T-helper 2 cell treated with Interferon-gamma antibody and Interleukin-4, amounts not matched to agents 5 μg/mL and 100 μg/mL, for 36 hours (primary cell): ENCODE results near the gene CATSPER3.

Source experiments
- DNase-seq: peaks from one replicate; pipeline ENCODE4 v3.0.0; 2021; ENCODE audit warnings: low spot score
- H3K27ac Mint-ChIP-seq: one replicate; pipeline ENCODE4 v1.8.0; 2021; ENCODE audit warnings: mild to moderate bottlenecking, mixed read lengths
- H3K27me3 Mint-ChIP-seq: one replicate; pipeline ENCODE4 v1.8.0; 2021; ENCODE audit warnings: low read depth, mixed read lengths
- H3K36me3 Mint-ChIP-seq: one replicate; pipeline ENCODE4 v1.8.0; 2021; ENCODE audit warnings: low read depth, mixed read lengths
- H3K4me1 Mint-ChIP-seq: one replicate; pipeline ENCODE4 v1.8.0; 2021; ENCODE audit warnings: low read depth, mixed read lengths
- H3K4me3 Mint-ChIP-seq: one replicate; pipeline ENCODE4 v1.8.0; 2022; ENCODE audit warnings: mild to moderate bottlenecking, moderate library complexity, mixed read lengths
- H3K9me3 Mint-ChIP-seq: one replicate; pipeline ENCODE4 v1.8.0; 2021; ENCODE audit warnings: mixed read lengths

Gene CATSPER3

GRCh38 chr5:135010502-135011354 is 43.0 kb downstream of the CATSPER3 start:
- no peaks in the 10 kb centered on the region for H3K9me3 Mint-ChIP-seq
- H3K27ac Mint-ChIP-seq = no peak overlapping the region
- H3K4me1 Mint-ChIP-seq = no peaks in the 10 kb centered on the region
- peaks cover 3% of the 10 kb centered on the region for H3K27me3 Mint-ChIP-seq
- H3K4me3 Mint-ChIP-seq = no peak overlapping the region
- DNase-seq = no peak
- H3K36me3 Mint-ChIP-seq = no peaks in the 10 kb centered on the region

GRCh38 chr5:135011355-135012032 is 43.8 kb downstream of the CATSPER3 start:
- H3K9me3 Mint-ChIP-seq = no peaks in the 10 kb centered on the region
- H3K4me1 Mint-ChIP-seq = no peaks in the 10 kb centered on the region
- H3K4me3 Mint-ChIP-seq = no peak overlapping the region
- no peak for DNase-seq
- H3K27me3 Mint-ChIP-seq = peaks cover 3% of the 10 kb centered on the region
- no peaks in the 10 kb centered on the region for H3K36me3 Mint-ChIP-seq
- H3K27ac Mint-ChIP-seq = no peak overlapping the region

GRCh38 chr5:135012033-135012588 is 44.4 kb downstream of the CATSPER3 start:
- Mint-ChIP-seq H3K9me3 (no peaks in the 10 kb centered on the region), H3K36me3 (no peaks in the 10 kb centered on the region), H3K4me3 (no peak overlapping the region), H3K27me3 (peaks cover 3% of the 10 kb centered on the region), H3K27ac (no peak overlapping the region), H3K4me1 (no peaks in the 10 kb centered on the region)
- DNase-seq = no peak

GRCh38 chr5:135012951-135013391 is 45.3 kb downstream of the CATSPER3 start:
- no peak for DNase-seq
- H3K4me1 Mint-ChIP-seq = no peaks in the 10 kb centered on the region

GRCh38 chr5:135013445-135013844 is 45.7 kb downstream of the CATSPER3 start:
- Mint-ChIP-seq H3K27me3 (peaks cover 3% of the 10 kb centered on the region), H3K27ac (no peak overlapping the region), H3K9me3 (no peaks in the 10 kb centered on the region), H3K36me3 (no peaks in the 10 kb centered on the region), H3K4me3 (no peak overlapping the region), H3K4me1 (no peaks in the 10 kb centered on the region)
- no peak for DNase-seq

More at GRCh38 chr5:135012951-135013391, 45.3 kb downstream of the CATSPER3 start:
- peaks cover 3% of the 10 kb centered on the region for H3K27me3 Mint-ChIP-seq
- no peaks in the 10 kb centered on the region for H3K9me3 Mint-ChIP-seq
- no peaks in the 10 kb centered on the region for H3K36me3 Mint-ChIP-seq
- no peak overlapping the region for H3K4me3 Mint-ChIP-seq
- H3K27ac Mint-ChIP-seq = no peak overlapping the region

- no peaks in the 10 kb centered on the region for H3K36me3 Mint-ChIP-seq
- H3K27me3 Mint-ChIP-seq = peaks cover 3% of the 10 kb centered on the region
- DNase-seq = no peak
- H3K4me3 Mint-ChIP-seq = no peak overlapping the region
- H3K4me1 Mint-ChIP-seq = no peaks in the 10 kb centered on the region
- no peaks in the 10 kb centered on the region for H3K9me3 Mint-ChIP-seq
- no peak overlapping the region for H3K27ac Mint-ChIP-seq
Measured at GRCh38 chr5:135013947-135014570, 46.4 kb downstream of the CATSPER3 start.

- no peaks in the 10 kb centered on the region for H3K36me3 Mint-ChIP-seq
Measured at GRCh38 chr5:135015942-135016341, 48.2 kb downstream of the CATSPER3 start.

GRCh38 chr5:135016861-135017290 is 49.2 kb downstream of the CATSPER3 start:
- DNase-seq = no peak
- Mint-ChIP-seq H3K4me1 (no peaks in the 10 kb centered on the region), H3K27ac (no peak overlapping the region), H3K9me3 (no peaks in the 10 kb centered on the region), H3K27me3 (peaks cover 12% of the 10 kb centered on the region), H3K4me3 (no peak overlapping the region), H3K36me3 (no peaks in the 10 kb centered on the region)

More at GRCh38 chr5:135015942-135016341, 48.2 kb downstream of the CATSPER3 start:
- no peak for DNase-seq
- Mint-ChIP-seq H3K27me3 (peaks cover 5% of the 10 kb centered on the region), H3K9me3 (no peaks in the 10 kb centered on the region), H3K27ac (no peak overlapping the region), H3K4me1 (no peaks in the 10 kb centered on the region), H3K4me3 (no peak overlapping the region)

- Mint-ChIP-seq H3K27me3 (peaks cover 21% of the 10 kb centered on the region), H3K9me3 (no peaks in the 10 kb centered on the region), H3K27ac (no peak overlapping the region), H3K4me1 (no peaks in the 10 kb centered on the region), H3K36me3 (no peaks in the 10 kb centered on the region), H3K4me3 (no peak overlapping the region)
- DNase-seq = no peak
Measured at GRCh38 chr5:135018457-135018856, 50.8 kb downstream of the CATSPER3 start.

- peaks cover 19% of the 10 kb centered on the region for H3K27me3 Mint-ChIP-seq
- H3K27ac Mint-ChIP-seq = no peak overlapping the region
- H3K36me3 Mint-ChIP-seq = no peaks in the 10 kb centered on the region
- no peaks in the 10 kb centered on the region for H3K4me1 Mint-ChIP-seq
- H3K4me3 Mint-ChIP-seq = no peak overlapping the region
- H3K9me3 Mint-ChIP-seq = no peaks in the 10 kb centered on the region
- DNase-seq = no peak
Measured at GRCh38 chr5:135019314-135019713, 51.6 kb downstream of the CATSPER3 start.

GRCh38 chr5:135020111-135020895 is 52.6 kb downstream of the CATSPER3 start:
- Mint-ChIP-seq H3K36me3 (no peaks in the 10 kb centered on the region), H3K4me3 (no peak overlapping the region), H3K27me3 (peaks cover 22% of the 10 kb centered on the region), H3K27ac (no peak overlapping the region), H3K9me3 (no peaks in the 10 kb centered on the region), H3K4me1 (no peaks in the 10 kb centered on the region)
- no peak for DNase-seq

- Mint-ChIP-seq H3K36me3 (no peaks in the 10 kb centered on the region), H3K4me3 (no peak overlapping the region), H3K4me1 (peaks cover 7% of the 10 kb centered on the region), H3K9me3 (peaks cover 4% of the 10 kb centered on the region), H3K27ac (no peak overlapping the region), H3K27me3 (peaks cover 55% of the 10 kb centered on the region)
- DNase-seq = no peak
Measured at GRCh38 chr5:135024956-135025729, 57.4 kb downstream of the CATSPER3 start.
